ENCODE data around the gene CFLAR.
A peak's percentile ranks its signal among the peaks of the same experiment; 100 is the strongest.
"Not testable (repeated sequence)": the region's sequence is repeated elsewhere in the genome, so short reads cannot be mapped to it uniquely, and the experiment has no call there.

Gene CFLAR

GRCh38 chr2:201149064-201149820 is 33.3 kb downstream of the CFLAR start:
- no peak for DNase-seq

DNA sequence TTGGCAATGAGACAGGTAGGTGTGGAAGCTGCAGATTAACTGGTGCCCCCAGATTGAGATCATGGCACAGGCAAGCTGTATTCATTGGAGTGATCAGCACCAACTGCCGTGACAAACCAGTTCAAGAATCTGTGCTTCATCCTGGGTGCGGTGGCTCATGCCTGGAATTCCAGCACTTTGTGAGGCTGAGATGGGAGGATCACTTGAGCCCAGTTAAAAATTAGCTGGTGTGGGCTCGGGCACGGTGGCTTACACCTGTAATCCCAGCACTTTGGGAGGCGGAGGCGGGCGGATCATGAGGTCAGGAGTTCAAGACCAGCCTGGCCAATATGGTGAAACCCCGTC is 33.8 kb downstream of the CFLAR start:
- not testable (repeated sequence) for DNase-seq

DNA sequence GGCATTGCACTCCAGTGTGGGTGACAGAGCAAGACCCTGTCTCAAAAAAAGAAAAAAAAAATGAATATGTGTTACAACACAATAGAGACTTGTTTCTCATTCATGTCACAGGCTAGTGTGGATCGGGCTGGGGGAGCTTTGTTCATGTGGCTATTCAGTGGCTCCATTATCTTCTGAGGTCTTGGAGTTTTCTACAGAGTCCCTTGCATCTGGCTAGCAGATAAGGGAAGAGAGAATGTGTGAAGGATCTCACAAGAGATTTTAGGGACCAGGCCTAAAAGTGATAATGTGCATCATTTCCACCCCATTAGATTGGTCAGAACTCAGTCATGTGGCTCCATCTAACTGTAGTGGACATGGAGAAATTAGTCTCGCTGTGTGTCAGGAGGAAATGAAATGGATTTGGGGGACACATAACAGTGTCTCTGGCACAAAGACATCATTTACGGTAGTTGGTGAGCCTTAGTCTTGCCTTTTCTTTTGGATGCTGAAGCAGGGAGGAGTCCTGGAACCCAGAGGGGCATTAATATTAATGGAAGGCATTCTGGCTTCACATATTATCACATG is 34.6 kb downstream of the CFLAR start:
- DNase-seq, result no peak

DNA sequence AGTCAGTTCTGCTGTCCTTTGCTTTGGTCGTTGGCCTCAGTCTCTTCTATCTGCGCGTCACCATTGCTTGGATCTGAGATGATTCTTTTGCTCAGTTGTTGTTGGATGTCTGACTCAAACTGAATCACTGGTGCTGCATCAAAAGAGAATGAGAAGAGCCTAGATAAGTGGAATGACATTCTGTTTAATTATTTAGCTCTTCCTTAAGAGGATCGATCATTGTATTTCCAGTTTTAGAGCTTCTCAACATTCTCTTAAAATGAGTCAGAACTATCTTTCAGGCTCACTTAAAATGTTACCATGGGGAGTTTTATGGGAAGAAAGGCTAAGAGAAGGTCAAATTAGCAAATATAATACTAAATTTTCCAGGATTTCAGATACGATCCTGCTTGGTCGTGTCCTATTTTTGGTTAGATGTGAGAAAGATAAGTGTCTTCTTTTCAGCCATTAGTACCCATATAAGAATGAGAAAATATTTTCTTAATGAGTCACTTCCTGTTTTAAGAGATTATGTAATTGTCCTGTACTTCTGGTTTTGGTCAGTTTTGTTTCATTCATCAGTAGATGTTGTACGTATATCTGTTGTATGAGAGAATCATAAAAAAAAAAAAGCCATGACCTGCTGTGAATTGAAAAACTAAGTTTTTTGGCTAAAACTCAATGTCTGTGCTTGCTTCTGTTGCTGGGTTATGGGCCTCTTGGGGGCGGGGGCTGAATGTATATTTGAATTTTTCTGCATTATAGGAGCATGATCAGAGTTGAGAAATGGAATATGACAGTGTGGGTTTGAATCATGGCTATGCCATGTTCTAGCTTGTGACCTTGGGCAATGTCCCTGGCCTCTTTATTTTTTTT is 35.4 kb downstream of the CFLAR start:
- DNase-seq, result no peak

GRCh38 chr2:201152517-201152916 is 36.6 kb downstream of the CFLAR start:
- DNase-seq, result no peak

- DNase-seq, result no peak
Observed at GRCh38 chr2:201152999-201153815, 37.2 kb downstream of the CFLAR start.

DNA sequence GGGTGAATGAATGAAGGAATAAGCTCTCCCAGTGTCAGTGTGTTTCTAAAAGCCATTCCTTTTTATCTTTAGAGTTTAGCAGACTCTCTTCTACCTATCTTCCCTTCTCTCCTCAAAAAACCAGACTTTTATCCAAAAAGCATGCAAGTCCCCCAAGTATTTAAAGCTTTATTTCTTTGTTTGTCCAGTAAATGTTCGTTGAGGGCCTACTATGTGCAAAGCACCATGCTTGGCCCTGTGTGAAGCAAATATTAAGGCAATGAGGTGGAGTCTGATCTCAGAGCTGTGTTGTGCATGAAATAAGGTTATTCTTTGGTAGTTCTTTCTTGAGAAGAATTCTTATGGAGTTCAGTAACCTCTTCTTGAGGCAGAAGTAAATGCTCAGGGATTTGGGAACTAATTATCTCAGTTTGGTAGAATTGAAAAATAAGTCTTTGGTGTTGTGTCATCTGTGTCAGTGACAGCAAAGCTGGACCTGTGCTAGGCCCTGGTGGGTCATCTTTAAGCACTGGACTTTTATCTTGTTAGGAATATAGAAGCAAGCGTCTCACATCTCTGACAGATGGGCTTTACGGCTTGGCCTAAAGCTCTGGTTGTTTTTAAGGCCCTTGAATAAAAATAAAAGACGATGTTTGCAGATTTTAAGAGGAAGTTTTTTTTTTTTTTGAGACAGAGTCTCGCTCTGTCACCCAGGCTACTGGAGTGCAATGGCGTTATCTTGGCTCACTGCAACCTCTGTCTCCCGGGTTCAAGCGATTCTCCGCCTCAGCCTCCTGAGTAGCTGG is 38.8 kb downstream of the CFLAR start:
- DNase-seq, result no peak

GRCh38 chr2:201156036-201156435 is 40.1 kb downstream of the CFLAR start:
- DNase-seq, result no peak

- no peak for DNase-seq
Observed at GRCh38 chr2:201156640-201157039, 40.7 kb downstream of the CFLAR start.

- DNase-seq, result no peak
Observed at GRCh38 chr2:201157694-201158093, 41.7 kb downstream of the CFLAR start.

- peak; percentile 75 for DNase-seq
Observed at GRCh38 chr2:201158111-201158929, 42.4 kb downstream of the CFLAR start.

DNA sequence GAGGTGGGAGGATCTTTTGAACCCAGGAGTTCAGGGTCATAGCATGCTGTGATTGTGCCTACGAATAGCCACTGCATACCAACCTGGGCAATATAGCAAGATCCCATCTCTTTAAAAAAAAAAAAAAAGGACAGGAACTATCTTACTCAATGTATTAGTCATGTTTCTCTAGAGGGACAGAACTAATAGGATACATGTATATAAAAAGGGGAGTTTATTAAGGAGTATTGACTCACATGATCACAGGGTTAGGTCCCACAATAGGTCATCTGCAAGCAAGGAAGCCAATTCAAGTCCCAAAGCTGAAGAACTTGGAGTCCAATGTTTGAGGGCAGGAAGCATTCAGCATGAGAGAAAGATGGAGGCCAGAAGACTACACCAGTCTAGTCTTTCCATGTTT is 48.2 kb downstream of the CFLAR start:
- DNase-seq, result no peak

- no peak for DNase-seq
Observed at GRCh38 chr2:201167546-201167945, 51.6 kb downstream of the CFLAR start.

GRCh38 chr2:201168496-201168895 is 52.5 kb downstream of the CFLAR start:
- DNase-seq, result not testable (repeated sequence)

DNA sequence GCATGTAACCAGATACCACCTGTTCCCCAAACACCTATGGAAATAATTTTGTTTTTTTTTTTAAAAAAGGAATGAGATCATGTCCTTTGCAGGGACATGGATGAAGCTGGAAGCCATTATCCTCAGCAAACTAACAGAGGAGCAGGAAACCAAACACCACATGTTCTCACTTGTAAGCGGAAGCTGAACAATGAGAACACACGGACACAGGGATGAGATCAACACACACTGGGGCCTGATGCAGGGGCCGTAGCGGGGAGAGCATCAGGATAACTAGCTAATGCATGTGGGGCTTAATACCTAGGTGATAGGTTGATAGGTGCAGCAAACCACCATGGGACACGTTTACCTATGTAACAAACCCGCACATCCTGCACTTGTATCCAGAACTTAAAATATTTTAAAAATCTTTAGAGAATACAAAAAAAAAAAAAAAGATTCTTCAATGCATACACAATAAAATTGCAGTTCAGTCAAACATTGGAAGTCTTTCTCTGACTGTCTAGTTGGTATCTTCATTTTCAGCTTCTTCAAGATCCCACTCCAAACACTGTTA is 55.4 kb downstream of the CFLAR start:
- DNase-seq, result no peak

- no peak for DNase-seq
Observed at GRCh38 chr2:201172279-201172678, 56.3 kb downstream of the CFLAR start.

DNA sequence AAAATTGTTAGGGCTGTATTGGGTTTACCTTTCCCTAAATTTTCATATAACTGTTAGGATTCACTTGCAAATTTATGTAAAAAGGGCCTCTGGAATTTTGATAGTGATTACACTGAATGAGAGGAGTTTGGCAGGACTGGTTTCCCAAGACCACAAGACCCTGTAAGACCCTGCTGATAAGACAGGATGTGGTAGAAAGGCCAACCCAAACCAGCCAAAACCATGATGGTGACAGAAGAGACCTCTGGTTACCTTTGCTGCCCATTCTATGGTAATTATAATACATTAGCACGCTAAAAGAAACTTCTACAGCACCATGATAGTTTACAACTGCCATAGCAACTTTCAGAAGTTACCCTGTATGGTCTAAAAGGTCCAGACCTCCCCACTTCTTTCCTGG is 58.7 kb downstream of the CFLAR start:
- DNase-seq, result no peak

GRCh38 chr2:201176081-201176481 is 60.1 kb downstream of the CFLAR start:
- DNase-seq, result no peak

GRCh38 chr2:201180010-201180409 is 64.0 kb downstream of the CFLAR start:
- no peak for DNase-seq

GRCh38 chr2:201182650-201183364 is 66.8 kb downstream of the CFLAR start, which contains the start of gene CASP10:
Gene CASP10, plus strand, starts transcription at chr2:201183141. Its CDS starts 2,637 bp downstream, at chr2:201185778.
- DNase-seq, result no peak

Data from activated effector memory CD4-positive, alpha-beta T cell treated with anti-CD3 and anti-CD28 coated beads, Interleukin-2, amount 50 U/mL, for 16 hours (primary cell).